ENCODE results near the gene METAP1D.

- TF ChIP-seq, protein P1, sequence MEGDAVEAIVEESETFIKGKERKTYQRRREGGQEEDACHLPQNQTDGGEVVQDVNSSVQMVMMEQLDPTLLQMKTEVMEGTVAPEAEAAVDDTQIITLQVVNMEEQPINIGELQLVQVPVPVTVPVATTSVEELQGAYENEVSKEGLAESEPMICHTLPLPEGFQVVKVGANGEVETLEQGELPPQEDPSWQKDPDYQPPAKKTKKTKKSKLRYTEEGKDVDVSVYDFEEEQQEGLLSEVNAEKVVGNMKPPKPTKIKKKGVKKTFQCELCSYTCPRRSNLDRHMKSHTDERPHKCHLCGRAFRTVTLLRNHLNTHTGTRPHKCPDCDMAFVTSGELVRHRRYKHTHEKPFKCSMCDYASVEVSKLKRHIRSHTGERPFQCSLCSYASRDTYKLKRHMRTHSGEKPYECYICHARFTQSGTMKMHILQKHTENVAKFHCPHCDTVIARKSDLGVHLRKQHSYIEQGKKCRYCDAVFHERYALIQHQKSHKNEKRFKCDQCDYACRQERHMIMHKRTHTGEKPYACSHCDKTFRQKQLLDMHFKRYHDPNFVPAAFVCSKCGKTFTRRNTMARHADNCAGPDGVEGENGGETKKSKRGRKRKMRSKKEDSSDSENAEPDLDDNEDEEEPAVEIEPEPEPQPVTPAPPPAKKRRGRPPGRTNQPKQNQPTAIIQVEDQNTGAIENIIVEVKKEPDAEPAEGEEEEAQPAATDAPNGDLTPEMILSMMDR (conservative IDR thresholded peaks at IDR 0.05), result no peak
- TF ChIP-seq EZH2 (IDR thresholded peaks at IDR 0.05; ENCODE audit: low read depth), result no peak
Observed at GRCh38 chr2:172039011-172039704, 39.4 kb downstream of the METAP1D start.

Data from PC-9 (cell line).